K562 (cell line): ENCODE data around the gene TSEN34. TPM values are rescaled to one million over a fixed set of nuclear protein-coding genes. Genes with fewer than 3 reads are reported as not detected.
A peak's percentile ranks its signal among the peaks of the same experiment; 100 is the strongest.

Experiments used
- IRF9 ChIP-seq: fragments of 450-650 bp; IDR thresholded peaks from 2 replicates; pipeline ENCODE4 v1.6.1; 2016; ENCODE audit warnings: missing biosample characterization, missing genetic modification characterization
- KLF6 ChIP-seq: fragments of 250-450 bp; sonication (Bioruptor Pico); IDR thresholded peaks from 2 replicates; pipeline ENCODE4 v1.4.0; 2020; ENCODE audit warnings: mild to moderate bottlenecking, moderate library complexity, borderline replicate concordance
- NKRF ChIP-seq: fragments of 450-650 bp; IDR thresholded peaks from 2 replicates; pipeline ENCODE4 v1.6.1; 2016; ENCODE audit warnings: borderline replicate concordance
- PTTG1 ChIP-seq: fragments of 450-650 bp; IDR thresholded peaks from 2 replicates; pipeline ENCODE4 v1.6.1; 2016; ENCODE audit warnings: low read depth, mild to moderate bottlenecking, missing genetic modification characterization, missing compliant biosample characterization
- RREB1 ChIP-seq: fragments of 250-450 bp; sonication (Bioruptor Pico); IDR thresholded peaks from 2 replicates; pipeline ENCODE4 v1.4.0; 2020
- STAT6 ChIP-seq: sonication (generic); formaldehyde crosslinking; IDR thresholded peaks from 2 replicates; pipeline ENCODE4 v1.8.1; 2023; ENCODE audit warnings: mild to moderate bottlenecking, missing genetic modification reagents
- ZBTB9 ChIP-seq: fragments of 450-650 bp; formaldehyde crosslinking; IDR thresholded peaks from 2 replicates; pipeline ENCODE4 v1.4.0; 2020; ENCODE audit warnings: mild to moderate bottlenecking, moderate library complexity
- polyA plus RNA-seq, 8 experiments: library from polyadenylated mRNA; depleted of rRNA in 4 of 8; stranded (reverse) in 5 of 8; unstranded in 3 of 8; fragments of >200 nt; fragmentation: Nextera tagmentation in 2 of 8; fragmentation: Illumina TruSeq in 1 of 8; extraction: Ambion mirVana in 2 of 8; extraction: Trizol in 1 of 8; gene quantifications; 2 replicates each; pipeline versions ENCODE4 v1.2.1 to v1.2.3, GENCODE V29; 2011 to 2014; ENCODE audit warnings: inconsistent platforms in 1 of 8, missing spikeins in 1 of 8
- total RNA-seq, 7 experiments: library from RNA; depleted of rRNA in 6 of 7; stranded (reverse); fragments of >200 nt in 6 of 7; fragmentation: Illumina TruSeq in 2 of 7; extraction: Trizol in 2 of 7; gene quantifications; 2 replicates each; pipeline versions ENCODE4 v1.2.1 to v1.2.3, GENCODE V29; 2011 to 2021; ENCODE audit warnings: low replicate concordance in 1 of 7
- TF ChIP-seq, protein P1 (sequence below): fragments of 200-800 bp; sonication (Bioruptor generic); IDR thresholded peaks from 2 replicates; pipeline ENCODE4 v1.6.1; 2017; ENCODE audit warnings: missing genetic modification characterization, missing compliant biosample characterization

The TSEN34 gene
- total and polyA plus RNA-seq, 9 of the 15 experiments (the other 6 are each of a cell fraction or from before 2014, with no cell fraction given) = 3.1 to 57.6 (median 29.5) TPM

DNA sequence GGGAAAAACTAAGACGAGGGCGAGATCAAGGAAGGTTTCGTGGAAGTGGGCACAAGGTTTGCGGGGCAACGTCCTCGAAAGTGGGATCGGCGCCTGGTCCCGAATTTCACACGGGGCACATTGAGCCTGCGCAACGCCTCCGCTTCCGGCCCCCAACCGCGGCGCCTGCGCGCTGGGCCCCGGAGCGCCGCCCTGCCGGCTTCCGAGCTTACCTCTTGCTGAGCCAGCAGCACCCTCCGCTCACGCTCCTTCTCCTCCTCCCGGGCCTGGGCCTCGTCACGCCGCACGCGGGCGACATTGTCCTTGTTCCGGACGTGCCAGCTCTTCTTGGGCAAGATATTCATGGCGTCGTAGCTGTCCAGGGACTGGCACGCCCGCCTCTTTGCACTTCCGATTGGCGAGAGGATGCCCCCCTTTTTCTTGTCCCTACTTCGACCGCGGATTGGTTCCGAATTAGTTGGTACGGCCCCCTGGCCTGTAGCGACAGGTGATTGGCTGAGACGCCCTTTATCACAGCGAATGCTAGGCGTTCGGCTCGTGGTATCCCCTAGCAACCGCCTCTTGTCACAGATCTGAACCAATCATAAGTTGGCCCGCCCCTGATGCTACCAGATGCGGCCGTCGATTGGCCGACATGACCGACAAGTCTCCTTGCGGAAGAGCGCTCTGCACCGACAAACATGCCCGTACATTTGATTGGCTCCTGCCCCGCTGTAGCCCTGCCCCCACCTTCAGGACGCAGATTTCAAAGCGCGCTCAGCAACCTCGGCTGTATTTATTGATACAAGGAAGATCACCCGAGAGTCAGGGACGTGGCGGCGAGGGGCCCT is 31.5 kb upstream of the TSEN34 start, which contains the start of gene LENG1 (continued):
- TF ChIP-seq RREB1 (0 out of 2 replicates have a peak, but pooled peaks have one; percentile 39), STAT6 (CRISPR knock-in tag) (peak; percentile 25; the same call in 1 of the 2 replicates), NKRF (peak; percentile 71), IRF9 (tag) (no peak), PTTG1 (tag) (no peak), ZBTB9 (CRISPR knock-in tag) (peak; percentile 7; the same call in 1 of the 2 replicates), KLF6 (peak; percentile 30; the same call in 1 of the 2 replicates)
- TF ChIP-seq, protein P1, sequence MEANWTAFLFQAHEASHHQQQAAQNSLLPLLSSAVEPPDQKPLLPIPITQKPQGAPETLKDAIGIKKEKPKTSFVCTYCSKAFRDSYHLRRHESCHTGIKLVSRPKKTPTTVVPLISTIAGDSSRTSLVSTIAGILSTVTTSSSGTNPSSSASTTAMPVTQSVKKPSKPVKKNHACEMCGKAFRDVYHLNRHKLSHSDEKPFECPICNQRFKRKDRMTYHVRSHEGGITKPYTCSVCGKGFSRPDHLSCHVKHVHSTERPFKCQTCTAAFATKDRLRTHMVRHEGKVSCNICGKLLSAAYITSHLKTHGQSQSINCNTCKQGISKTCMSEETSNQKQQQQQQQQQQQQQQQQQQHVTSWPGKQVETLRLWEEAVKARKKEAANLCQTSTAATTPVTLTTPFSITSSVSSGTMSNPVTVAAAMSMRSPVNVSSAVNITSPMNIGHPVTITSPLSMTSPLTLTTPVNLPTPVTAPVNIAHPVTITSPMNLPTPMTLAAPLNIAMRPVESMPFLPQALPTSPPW (CRISPR knock-in tag) = peak; percentile 100
